HG03457 (cell line): ENCODE measurements around the gene CDHR2.
"Not testable (repeated sequence)": the region's sequence is repeated elsewhere in the genome, so short reads cannot be mapped to it uniquely, and the experiment has no call there.

ENCODE experiments used
- ATAC-seq: cut with Tn5 transposase; IDR thresholded peaks from one replicate; pipeline ENCODE4 v1.9.1; 2021; ENCODE audit warnings: moderate number of reproducible peaks; ENCODE audit not compliant: unreplicated experiment

The CDHR2 gene

DNA sequence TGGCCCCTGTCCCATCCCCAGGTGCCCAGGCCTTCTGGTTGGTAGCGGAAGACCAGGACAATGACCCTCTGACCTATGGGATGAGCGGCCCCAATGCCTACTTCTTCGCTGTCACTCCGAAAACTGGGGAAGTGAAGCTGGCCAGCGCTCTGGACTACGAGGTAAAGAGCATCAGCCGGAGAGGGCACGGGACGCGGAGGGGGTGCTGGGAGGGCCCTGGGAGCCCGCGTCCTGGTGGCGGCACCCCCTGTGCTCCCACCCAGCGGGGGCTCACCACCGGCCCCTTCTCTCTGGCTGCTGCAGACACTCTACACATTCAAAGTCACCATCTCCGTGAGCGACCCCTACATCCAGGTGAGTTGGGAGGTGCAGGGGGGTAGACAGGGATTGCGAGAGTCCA lies 19.5 kb downstream of the CDHR2 start:
- no peak for ATAC-seq

DNA sequence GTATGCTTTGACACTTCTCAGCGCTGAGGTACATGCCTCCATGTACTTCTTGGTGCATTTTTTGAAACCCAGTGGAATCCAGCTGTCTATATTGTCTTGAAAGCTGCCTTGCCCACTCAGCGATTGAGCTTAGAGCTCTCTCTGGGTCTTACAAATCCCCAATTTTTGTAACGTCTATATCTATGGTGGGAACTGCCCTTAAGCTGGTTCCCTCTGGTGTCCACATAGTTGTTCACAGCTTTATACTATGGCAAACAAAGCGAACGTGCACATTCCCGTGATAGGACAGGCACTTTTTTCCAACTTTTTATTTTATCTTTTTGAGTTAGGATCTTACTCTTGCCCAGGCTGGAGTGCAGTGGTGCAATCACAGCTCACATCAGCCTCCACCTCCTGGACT lies 20.9 kb downstream of the CDHR2 start:
- ATAC-seq, result no peak

DNA sequence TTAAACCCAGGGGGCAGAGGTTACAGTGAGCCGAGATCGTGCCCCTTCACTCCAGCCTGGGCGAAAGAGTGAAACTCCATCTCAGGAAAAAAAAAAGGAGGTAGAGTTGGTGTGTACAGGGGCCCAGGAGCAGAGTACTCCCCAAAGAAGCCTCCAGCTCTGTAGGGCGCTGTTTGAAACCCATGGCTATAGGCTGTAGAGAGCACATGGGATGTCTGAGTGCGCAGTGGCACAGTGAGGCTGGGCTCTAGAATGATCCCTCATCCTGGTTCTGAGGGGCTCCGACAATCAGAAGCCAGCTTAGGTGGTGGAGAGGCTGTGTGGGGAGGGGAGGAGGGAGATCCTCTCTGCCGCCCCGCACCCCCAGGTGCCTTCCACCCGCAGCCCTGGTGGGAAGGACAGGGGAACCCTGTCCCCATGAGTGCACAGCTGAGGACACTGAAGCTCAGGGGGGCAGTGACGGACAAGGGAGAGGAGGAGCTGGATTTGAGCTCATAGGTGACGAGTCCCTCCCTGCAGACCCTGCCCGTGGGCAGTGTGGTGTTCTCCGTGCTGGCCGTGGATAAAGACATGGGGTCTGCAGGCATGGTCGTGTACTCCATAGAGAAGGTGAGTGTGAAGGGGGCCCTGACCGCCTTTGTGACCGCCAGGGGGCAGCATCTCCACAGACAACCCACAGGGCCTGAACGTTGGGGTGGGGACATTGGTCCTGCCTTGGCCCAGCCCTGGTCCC lies 24.6 kb downstream of the CDHR2 start:
- peak; percentile 67 for ATAC-seq

DNA sequence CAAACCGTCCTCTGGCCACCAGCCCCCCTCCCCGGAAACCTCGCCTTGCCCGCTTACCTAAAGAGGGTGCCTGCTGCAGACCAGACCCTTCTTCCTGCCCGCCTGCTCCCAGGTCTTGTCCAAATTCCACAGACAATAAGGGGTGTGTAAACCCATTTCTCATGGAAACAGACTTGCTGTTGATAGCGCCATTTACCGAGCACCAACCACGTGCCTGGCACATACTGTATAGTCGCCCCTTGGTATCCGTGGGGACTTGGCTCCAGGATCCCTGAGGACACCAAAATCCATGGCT lies 25.1 kb downstream of the CDHR2 start:
- no peak for ATAC-seq

DNA sequence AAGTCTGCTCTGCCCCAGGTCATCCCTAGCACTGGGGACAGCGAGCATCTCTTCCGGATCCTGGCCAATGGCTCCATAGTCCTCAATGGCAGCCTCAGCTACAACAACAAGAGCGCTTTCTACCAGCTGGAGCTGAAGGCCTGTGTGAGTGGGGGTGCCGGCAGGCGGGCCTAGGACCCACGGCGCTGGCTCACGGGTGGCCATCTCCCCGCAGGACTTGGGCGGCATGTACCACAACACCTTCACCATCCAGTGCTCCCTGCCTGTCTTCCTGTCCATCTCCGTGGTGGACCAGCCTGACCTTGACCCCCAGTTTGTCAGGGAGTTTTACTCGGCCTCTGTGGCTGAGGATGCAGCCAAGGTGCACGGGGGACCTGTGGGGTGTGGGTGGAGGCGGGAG lies 25.9 kb downstream of the CDHR2 start:
- no peak for ATAC-seq

DNA sequence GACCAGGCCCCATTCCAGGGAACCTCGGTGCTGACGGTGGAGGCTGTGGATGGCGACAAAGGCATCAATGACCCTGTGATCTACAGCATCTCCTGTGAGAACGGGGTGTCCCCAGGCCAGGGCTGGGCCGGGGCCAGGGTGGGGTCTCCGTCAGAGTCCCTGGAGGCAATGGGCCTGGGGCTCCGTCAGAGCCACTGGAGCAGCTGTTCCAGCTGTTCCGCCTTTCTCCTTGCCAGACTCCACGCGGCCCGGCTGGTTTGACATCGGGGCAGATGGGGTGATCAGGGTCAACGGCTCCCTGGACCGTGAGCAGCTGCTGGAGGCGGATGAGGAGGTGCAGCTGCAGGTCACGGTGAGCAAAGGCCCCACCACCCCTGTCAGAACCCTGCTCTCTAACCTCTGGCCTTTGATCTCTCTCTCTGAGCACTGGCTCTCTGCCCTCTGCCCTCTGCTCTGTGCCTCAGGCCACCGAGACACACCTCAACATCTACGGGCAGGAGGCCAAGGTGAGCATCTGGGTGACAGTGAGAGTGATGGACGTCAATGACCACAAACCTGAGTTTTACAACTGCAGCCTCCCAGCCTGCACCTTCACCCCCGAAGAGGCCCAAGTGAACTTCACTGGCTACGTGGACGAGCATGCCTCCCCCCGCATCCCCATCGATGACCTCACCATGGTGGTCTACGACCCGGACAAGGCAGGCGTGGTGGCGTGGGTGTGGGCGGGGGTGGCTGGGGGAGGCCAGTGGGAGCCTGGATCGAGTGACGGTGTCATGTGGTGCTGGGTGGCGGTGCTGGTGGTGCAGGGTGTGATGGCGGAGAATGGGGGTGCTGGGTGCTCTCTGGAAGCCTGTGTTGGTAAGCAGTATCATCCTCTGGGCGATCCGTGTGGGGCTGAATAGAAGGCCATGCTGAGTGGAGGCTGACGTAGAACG lies 26.6 kb downstream of the CDHR2 start:
- ATAC-seq, result no peak

DNA sequence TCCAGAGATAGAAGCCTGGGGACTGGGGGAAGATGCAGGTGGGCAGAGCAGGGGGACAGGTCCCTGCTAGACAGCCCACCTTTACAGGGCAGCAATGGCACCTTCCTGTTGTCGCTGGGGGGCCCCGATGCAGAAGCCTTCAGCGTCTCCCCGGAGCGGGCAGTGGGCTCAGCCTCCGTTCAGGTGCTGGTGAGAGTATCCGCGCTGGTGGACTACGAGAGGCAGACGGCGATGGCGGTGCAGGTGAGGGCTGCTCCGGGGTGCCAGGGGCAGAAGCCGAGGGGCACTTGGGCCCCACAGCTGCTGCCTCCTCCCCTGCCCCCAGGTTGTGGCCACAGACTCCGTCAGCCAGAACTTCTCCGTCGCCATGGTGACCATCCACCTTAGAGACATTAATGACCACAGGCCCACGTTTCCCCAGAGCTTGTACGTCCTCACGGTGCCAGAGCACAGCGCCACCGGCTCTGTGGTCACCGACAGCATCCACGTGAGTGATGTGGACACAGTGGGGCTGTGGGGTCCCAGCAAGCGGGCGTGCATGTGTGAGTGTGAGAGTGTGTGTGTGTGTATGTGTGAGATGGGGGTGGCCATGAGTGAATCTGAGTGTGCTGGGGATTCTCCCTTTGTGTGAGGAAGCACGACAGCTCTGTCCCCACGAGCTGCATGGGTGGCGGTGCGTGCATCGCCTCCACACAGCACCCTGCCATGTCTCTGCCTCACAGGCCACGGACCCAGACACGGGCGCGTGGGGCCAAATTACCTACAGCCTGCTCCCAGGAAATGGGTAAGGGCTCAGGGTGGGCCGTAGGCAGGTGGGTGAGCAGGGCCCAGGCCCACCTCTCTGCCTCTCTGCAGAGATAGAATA lies 28.4 kb downstream of the CDHR2 start:
- ATAC-seq, result no peak

DNA sequence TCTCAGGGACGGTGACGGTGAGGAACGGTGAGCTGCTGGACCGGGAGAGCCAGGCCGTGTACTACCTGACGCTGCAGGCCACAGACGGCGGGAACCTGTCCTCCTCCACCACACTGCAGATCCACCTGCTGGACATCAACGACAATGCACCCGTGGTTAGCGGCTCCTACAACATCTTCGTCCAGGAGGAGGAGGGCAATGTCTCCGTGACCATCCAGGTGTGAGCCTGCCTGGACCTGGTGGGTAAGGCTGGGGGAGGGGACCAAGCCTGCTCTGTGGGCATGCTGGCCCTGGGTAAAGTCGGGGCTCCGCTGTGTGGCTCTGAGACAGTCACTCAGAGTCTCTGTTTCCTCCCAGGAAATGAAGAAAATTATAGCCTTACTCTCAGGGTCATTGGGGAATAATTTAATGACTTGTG lies 29.3 kb downstream of the CDHR2 start:
- no peak for ATAC-seq

DNA sequence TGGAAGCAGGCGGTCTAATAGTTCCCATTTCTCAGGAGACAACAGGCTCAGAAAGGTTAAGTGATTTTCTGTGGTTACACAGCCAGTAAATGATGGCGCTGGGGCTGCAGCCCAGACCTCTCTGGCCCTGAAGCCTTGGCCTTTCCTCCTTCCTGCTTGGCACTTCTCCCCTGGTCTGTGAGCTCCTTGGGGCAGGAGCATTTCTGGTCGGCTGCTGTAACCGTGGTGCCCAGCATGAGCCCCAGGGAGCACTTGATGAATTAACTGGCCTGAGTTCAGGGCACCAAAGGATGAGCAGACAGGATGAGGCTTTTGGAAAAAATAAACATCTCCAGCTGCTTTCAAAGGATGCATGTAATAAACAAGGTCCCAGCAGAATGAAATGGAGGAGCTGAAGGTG lies 30.2 kb downstream of the CDHR2 start:
- ATAC-seq, result no peak

DNA sequence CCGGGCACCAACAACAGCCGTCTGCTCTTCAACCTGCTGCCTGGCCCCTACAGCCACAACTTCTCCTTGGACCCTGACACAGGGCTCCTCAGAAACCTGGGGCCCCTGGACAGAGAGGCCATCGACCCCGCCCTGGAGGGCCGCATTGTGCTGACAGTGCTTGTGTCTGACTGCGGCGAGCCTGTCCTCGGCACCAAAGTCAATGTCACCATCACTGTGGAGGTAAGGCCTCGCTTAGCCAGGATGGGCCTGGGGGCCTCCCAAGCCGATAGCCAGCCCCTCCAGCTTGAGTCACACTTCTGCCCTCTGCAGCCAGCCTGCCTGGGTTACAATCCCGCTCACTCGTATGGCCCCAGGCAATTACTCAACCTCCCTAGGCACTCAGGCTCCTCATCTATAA lies 32.2 kb downstream of the CDHR2 start:
- no peak for ATAC-seq

DNA sequence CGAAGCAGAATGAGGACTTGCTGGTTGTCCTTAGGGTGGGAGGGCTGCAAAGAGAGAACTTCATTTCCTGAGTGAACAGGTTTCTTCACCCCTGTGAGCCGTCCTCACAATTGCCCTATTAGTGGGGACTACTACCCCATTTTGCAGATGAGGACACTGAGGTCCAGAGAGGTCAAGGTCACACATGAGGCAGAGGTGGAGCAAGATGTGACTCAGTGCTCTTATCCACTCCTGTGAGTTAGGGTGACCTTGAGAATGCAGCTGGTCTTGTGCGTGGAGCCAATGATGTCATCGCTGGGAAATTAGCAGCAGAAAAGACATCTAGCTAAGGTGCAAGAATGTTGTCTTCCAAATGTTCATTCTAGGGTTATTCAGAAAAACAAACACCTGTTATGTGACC lies 33.9 kb downstream of the CDHR2 start:
- no peak for ATAC-seq

DNA sequence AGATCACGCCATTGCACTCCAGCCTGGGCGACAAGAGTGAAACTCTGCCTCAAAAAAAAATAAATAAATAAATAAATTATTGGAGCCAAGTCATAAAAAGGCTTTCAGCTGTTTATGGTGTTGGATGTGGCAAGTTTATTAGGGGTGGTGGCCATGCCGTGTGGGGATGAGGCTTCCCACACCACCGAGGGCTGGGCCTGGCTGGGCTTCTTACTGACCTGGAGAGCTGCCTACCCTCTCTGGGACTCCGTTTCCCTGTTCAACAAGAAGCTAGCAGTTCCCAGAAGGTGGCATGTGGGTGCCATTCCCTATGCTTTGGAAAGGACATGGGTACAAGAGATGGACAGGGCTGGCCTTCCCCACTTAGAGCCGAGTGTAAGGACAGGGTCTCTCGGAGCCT lies 38.3 kb downstream of the CDHR2 start:
- no peak for ATAC-seq

DNA sequence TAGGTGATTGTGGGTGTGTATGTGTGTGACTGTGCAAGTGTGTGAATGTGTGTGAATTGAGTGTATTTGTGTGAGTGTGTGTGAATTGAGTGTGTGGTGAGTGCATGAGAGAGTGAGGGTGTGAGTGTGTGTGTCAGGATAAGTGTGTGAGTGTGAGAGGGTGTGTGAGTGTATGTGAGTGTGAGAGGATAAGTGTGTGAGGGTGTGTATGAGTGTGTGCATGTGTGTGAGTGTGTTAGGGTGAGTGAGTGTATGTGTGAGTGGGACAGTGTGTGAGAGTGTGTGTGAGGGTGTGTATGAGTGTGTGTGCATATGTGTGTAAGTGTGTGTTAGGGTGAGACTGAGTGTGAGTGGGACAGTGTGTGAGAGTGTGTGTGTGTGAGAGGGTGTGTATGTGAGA lies 39.2 kb downstream of the CDHR2 start:
- no peak for ATAC-seq

DNA sequence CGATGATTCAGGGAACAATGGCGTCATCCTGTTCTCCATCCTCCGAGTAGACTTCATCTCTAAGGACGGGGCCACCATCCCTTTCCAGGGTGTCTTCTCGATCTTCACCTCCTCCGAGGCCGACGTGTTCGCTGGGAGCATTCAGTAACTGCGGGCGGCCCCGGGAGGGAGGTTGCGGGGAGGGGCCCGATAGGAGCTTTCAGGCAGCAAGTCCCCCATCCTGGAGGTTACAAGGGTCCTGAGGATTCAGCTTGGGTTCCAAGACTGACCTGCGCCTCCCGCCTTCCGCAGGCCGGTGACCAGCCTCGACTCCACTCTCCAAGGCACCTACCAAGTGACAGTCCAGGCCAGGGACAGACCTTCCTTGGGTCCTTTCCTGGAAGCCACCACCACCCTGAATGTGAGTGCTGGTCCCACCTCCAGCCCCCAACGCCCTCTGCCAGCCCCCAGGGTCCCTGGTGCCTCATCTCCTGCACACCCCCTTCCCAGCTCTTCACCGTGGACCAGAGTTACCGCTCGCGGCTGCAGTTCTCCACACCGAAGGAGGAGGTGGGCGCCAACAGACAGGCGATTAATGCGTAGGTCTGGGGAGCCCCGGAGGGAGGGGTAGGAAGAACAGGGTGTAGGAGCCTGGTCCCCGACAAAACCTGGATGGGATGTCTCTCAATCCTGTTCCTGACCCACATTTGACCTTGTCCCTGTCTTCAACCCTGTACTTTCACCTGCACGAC lies 40.1 kb downstream of the CDHR2 start:
- ATAC-seq, result no peak

DNA sequence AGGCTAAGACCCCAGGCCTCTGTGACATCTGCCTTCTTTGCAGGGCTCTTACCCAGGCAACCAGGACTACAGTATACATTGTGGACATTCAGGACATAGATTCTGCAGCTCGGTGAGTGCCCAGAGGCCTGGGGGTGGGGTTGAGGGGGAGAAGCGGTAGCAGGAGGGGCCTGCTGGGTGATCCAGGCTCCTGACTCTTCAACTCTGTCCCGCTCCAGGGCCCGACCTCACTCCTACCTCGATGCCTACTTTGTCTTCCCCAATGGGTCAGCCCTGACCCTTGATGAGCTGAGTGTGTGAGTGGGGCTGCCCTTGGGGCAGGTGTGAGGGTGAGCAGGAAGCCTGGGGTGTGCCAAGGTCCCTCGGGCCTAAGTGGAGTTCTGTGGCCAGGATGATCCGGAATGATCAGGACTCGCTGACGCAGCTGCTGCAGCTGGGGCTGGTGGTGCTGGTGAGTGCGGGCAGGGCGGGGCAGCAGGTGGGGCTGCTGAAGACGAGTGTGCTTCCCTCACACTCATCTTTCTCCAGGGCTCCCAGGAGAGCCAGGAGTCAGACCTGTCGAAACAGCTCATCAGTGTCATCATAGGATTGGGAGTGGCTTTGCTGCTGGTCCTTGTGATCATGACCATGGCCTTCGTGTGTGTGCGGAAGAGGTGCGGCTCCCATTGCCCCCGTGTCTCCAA lies 41.0 kb downstream of the CDHR2 start:
- ATAC-seq, result no peak

DNA sequence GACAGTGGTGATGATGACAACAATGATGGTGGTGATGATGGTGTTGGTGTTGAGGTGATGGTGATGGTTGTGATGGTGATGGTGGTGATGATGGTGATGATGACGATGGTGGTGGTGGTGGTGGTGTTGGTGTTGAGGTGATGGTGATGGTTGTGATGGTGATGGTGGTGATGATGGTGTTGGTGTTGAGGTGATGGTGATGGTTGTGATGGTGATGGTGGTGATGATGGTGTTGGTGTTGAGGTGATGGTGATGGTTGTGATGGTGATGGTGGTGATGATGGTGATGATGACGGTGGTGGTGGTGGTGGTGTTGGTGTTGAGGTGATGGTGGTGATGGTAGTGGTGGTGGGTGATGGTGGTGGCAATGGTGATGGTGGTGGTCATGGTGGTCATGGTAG lies 42.5 kb downstream of the CDHR2 start:
- not testable (repeated sequence) for ATAC-seq

DNA sequence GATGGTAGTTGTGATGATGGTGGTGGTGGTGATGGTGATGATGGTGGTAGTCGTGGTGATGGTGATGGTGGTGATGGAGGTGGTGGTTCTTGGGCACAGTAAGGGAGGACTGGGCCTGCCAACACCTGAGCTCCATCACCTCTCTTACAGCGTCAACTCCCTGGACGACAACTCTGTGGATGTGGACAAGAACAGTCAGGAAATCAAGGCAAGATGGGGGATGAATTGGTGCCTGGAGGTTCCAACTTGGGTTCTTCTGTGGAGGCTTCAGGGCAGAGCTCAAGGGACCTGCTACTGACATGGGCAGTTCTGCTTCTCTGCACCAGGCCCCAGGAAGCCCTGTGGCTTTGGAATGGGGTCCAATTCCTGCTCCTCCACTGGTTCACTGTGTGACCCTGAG lies 43.4 kb downstream of the CDHR2 start:
- ATAC-seq, result no peak

DNA sequence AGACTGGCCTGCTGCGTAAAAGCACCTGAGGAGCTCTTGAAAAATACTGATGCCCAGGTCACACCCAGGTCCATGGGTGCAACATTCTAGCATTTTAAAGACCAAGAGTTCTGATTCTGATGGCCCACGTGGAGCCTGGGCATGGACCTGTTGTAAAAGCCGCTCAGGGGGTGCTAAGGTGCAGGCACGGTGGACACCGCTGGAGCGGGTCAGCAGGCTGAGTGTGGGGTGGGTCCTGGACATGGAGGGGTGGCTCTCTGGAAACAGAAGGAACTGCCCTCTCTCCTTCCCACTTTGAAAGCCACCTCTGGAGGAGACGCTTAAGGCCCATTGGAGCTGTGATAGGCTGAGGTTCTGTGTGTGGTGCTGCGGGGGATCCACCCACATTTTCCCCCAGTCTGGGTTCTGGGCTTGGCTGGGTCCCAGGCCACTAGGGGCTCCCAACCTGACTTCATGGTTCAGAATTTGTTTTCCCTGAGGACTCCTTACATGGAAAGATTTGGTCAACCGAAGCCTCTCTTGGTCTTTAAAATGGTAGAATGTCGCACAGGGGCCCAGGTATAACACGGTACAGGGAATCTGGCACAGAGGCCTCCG lies 44.2 kb downstream of the CDHR2 start:
- no peak for ATAC-seq

DNA sequence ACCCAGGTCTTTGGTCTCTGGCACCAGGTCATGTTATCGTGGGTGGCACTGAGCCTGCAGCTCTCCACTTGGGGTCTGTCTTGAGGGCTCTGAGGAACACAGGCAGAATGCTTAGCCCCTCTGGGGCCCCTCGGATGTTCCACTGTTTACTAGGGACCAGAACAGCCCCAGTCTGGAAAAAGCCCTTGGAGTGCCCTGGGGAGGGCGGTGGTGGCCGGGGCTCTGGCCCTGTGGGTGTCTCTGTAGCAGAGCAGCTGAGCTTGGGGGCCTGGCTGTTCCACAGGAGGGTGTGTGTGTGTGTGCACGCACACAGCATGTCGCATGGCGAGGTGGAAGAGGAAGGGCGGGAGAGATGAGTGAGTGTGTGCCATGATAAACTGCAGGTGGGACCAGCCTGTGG lies 45.4 kb downstream of the CDHR2 start:
- no peak for ATAC-seq

DNA sequence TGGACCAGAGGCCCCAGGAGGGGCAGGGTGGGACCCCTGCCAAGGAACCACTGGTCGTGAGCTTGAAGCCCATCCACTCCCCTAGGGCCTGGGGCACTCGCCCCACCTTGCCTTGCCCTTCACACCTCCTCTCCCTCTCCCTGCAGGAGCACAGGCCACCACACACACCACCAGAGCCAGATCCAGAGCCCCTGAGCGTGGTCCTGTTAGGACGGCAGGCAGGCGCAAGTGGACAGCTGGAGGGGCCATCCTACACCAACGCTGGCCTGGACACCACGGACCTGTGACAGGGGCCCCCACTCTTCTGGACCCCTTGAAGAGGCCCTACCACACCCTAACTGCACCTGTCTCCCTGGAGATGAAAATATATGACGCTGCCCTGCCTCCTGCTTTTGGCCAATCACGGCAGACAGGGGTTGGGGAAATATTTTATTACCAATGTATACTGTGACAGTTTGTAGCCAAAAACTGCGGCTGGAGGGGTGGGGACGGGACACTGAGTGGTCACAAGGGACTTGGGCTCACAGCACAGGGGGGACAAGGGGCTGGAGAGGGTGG lies 46.3 kb downstream of the CDHR2 start:
- no peak for ATAC-seq
